Stimulated activated CD4-positive, alpha-beta T cell treated with anti-CD3 and anti-CD28 coated beads, Interleukin-1b, Interleukin-23, amount 100 ng/mL, for 4 hours (primary cell): ENCODE results near the gene CEP104.

Source experiments
- DNase-seq, 2 donors: peaks; one replicate each; pipeline ENCODE4 v3.0.0-alpha.2; 2020; ENCODE audit warnings: low read depth in 2 of 2

Gene CEP104

DNA sequence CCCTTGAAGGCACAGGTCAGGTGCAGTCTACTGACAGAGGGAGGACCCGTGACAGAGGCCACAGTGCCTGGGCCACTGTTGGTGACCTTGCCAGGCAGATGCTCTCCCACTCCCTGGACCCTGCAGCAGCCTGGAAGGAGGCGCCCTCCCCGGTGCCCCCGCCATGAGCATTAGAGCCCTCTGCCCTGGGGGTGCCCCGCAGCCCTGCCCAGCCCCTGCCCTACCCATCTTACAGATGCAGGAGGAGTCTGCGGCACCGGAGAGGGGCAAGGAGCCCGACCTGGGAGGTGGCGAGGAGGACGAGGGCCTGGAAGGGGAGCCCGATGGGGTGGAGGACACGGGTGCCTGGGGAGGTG lies 94.2 kb downstream of the CEP104 start:
- DNase-seq: no peak

DNA sequence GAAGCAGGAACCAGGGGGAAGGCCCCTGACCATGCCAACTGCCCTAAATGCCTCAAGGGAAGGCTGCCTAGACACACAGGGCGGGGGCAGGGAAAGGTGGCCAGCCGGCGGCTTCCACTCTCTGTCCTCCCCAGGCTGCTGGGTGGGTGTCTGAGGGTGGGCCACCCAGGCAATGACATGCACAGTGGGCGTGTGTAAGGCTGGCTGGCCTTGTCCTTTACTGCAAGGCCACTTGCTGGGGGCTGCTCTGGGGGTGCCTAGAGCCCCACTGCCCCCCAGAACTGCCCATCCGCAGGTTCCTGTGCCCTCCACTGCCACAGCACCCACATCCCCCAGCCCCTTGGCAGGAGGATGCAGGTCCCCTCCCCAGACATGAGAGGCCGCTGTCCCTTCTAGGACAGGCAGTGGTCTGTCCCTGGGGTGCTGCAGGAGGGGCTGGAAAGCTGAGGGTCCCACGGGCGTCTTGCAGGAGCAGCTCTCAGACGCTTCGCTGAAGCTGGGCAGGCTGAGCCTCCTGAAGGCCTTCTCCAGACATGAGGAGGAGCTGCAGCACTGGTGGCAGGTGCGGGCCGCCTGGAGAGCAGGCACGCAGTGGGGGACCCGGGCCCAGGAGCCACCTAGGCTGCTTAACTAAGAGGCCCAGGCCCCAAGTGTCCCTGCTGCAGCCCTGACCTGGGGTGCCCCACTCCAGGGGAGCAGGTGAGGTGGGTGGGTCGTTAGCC lies 94.7 kb downstream of the CEP104 start:
- no peak for DNase-seq
